ENCODE measurements around the gene CDX2.

The CDX2 gene

GRCh38 chr13:27915301-27916207 lies 53.6 kb downstream of the CDX2 start:
- no peak for DNase-seq

- DNase-seq, result no peak
Measured at GRCh38 chr13:27913160-27913559, 56.0 kb downstream of the CDX2 start.

GRCh38 chr13:27911521-27911920 lies 57.6 kb downstream of the CDX2 start:
- DNase-seq, result no peak

Measured in SHP77 (cell line).